Stimulated activated CD4-positive, alpha-beta T cell treated with anti-CD3 and anti-CD28 coated beads, Interleukin-1b, Interleukin-23, amount 100 ng/mL, for 4 hours (primary cell): ENCODE results near the gene AP5M1.
"Not testable (repeated sequence)": the region's sequence is repeated elsewhere in the genome, so short reads cannot be mapped to it uniquely, and the experiment has no call there.

Source experiments
- DNase-seq, 2 donors: peaks; one replicate each; pipeline ENCODE4 v3.0.0-alpha.2; 2020; ENCODE audit warnings: low read depth in 2 of 2

AP5M1 gene

DNA sequence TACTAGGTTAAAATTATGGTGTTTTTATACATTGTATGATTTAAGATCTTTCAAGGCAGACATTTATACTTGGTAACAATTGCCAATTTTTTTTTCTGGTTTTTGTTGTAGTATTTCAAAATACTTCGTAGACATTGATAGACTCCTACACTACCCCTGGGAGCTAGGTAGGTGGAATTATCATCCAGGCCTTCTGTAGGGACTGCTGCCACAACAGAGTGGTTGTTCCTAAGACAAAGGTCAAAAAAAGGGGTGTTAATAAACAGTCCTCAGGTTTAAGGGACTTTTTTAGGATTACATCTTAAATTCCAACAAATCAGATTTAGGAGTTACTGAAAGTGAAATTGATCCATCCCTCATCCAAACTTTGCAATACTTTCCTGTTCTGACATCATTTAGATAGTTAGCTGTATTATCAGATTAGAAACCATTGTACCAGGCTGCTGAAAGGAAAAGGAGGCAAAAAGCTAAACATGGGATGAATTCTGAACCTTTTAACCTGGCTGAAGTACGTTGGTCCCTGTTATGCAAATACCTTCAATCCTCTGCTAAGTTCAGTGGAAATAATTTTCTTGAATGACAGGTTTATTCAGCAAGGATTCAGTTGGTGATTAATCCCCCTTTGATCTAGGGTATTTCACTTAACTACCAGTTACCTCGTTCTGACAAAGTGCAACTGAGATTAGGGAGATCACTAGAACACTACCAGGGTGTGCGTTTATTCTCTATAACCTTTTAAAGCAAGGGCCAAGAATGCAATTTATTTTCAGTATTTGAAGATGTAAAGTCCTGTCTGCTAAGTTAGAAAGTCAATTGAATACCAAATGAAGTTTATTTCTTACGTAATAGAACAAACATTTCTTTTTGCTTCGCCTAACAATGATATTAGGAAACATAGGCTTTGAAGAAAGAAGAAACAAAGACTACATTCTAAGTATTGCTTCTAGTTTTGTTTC, 23.2 kb downstream of the AP5M1 start:
- DNase-seq = no peak

DNA sequence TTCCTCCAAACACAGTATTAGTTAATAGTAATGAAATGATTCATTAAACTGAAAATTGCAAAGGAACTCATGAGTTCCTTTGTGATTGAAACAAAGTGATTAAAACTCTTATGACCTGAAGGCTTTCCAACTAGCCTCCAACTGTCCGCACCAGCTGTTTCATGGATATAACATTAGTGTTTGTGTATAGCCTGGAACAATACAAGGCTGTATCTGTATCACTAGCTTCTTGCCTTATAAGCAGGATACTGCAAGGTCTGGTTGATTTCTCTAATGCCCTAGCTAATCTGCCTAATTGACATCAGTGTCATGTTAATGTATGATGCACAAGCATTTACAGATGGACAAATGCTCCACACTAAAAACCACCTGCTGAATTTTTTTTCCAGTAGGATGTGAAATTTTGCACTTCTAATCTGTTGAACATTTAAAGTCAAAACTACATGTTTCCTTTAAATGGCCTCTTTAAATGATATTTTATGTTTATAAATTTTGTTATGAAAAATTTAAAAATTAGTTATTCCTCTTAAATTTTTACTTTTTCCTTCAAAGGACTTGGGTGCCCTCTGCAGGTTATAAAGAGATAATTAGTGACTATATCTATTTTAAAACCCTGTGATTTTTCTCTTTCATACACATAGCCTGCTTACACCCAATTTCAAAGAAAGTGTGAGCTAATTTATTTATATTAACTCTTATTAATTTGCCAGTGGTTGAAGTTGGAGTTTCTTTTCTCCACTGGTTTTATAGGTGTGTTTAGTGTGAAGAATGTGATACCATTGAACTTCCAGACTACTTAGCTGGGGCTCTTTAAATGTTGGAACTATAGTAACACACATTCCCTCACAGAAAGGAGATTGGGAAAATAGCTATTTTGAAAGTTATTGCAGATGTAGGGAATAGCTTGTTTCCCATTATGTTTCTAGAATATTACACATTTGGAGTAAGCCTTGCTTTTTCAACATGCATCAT, 25.4 kb downstream of the AP5M1 start:
- no peak for DNase-seq

DNA sequence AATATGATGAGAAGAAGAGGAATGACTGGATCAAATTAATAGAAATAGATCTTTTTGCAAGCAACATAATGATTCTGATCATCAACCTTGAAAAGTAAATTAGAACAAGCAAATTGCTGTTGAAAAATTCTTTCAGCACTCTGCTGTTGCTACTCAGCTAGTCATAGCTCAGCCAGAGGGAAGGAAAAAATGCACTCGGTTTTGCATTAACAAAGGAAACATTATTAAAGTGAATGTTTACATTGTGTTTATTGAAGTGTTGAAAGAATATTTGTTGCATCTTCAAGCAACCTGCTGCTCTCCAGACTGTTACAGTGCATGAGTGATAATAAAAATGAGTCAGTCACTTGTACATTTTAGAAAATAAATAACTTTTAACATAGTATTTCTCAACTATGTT, 26.5 kb downstream of the AP5M1 start:
- DNase-seq = no peak

DNA sequence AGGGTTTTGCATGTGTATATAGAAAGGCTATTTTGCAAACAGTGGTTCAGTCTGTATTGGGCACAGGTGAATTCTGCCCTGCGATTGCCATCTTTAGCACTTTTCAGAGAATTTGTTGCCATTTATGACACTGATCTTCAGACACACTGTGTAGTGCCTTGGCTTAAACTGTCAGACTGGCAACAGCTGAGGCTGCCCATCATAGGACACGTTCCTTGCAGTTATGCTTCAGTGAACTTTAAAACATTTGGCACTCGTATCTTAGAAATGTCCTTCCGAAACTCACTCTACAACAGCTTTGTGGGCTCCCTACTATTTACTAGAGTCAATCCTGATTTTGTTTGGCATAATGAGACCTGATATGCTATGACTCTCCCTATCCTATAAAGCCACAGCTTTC, 29.1 kb downstream of the AP5M1 start:
- DNase-seq = no peak

DNA sequence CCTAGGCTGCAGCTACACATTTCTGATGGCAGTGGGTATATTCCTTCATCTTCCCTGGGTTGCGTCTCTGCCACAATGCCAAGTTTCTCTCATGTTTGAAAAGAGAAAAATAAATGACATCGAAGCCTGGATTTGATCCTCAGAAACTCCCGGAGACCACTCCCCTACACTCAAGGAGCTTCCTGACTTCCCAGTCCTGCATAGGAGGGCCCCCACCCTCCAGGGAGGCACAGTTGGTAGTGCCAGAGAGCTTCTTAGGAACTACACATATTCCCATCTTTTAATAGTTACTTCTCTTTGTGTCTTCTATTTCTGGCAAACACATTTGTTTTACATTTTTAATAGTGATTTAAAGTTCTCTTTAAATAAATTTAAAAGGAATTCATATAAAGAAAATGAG, 30.7 kb downstream of the AP5M1 start:
- no peak for DNase-seq

DNA sequence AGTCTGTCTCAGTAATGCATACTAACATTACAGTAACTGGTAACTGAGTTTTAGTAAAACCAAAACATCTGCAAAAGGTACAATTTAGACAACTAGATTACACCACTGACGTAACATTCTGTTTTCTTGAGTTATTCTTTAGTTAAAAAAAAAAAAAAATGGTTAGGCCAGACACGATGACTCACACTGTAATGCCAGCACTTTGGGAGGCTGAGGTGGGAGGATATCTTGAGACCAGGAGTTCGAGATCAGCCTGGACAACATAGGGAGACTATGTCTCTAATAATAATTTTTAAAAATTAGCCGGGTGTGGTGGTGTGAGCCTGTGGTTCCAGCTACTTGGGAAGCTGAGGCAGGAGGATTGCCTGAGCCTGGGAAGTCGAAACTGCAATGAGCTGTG, 34.1 kb downstream of the AP5M1 start:
- DNase-seq = no peak

DNA sequence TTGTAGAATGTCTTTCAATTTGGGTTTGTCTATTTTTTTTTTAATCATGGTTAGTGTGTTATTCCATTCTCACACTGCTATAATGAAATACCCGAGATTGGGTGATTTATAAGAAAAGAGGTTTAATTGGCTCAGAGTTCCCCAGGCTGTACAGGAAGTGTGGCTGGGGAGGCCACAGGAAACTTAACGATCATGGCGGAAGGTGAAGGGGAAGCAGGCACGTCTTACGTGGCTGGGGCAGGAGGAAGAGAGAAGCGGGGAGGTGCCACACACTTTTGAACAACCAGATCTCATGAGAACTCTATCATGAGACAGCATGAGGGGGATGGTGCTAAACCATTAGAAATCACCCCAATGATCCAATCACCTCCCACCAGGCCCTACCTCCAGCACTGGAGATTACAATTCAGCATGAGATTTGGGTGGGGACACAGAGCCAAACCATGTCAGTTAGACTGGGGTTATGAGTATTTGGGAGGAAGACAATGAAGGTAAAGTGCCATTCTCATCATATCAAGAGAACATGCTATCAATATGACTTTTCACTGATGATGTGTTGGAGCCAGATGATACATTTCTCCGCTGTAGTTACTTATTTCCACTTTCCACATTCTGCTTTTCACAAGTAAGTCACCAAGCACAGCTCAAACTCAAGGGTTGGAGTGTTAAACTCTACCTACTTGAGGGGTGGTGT, 45.8 kb downstream of the AP5M1 start:
- DNase-seq = no peak

DNA sequence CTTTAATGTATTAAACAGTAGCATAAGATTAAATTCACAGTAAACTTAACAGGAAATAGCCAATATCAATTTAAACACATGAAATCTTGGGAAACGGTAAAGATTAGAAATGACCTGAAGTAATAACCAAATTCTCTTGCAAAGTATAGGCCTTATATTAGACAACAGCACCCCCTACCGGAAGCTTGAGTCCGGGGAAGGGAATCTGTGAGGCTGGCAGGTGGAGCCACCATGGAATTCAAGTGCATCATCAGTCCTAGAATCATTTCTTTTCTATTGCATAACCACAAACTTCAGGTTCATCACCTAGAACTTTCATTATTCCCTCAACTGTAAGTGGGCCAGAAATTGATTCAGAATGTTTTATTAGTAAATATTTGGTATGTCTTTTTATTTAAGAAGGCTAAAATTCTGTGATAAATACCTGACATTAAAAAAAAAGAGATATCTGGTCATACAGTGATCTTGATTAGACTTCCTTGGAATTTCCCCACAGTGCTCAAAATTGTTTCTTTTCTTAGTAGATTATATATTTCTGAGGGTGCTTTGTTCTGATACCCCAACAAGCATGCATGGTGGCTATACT, 48.6 kb downstream of the AP5M1 start:
- peak; percentile 41 to 73 for DNase-seq

DNA sequence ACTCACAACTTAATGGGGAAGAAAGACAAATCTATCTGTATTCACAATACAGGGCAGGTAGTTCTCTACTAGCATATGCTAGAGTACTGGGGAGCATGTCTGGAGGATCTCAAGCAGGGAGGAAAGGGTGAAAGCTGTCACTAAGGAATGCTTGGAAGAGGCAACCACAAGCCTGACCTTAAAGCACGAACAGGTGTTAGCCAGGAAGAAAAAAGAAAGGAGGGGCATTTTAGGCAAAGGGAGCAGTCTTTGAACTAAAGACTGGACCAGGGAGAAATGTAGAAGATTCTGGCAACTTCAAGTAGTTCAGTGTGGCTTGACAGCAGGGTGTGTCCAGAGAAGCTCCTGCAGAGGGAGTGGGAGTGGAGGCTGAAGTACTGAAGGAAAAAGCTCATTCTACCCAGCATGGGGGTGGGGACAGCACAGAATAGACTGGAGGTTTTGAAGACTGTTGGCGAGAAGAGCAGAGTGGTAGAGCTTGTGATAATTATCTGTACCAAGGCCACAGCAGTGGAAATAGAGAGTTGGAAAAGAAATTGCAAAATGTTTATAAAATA, 50.9 kb downstream of the AP5M1 start:
- no peak for DNase-seq

DNA sequence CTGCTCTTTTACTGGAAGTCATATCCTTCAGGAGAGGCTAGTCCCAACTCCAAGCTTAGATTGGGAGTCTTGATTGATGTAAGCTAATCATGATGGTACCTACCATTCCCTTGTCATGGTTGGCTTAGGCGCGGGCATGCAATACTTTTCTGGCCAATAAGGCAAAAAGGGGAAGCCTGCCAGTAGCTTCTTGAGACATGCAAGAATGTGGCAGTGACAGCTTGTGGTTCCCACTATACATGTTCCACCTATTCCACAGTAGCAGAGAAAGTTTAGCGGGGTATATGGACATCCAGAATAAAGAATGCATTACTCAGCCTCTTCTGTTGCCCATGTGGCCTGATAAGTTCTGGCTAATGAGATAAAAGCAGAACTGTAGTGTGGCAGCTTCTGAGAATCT, 55.0 kb downstream of the AP5M1 start:
- DNase-seq = no peak

DNA sequence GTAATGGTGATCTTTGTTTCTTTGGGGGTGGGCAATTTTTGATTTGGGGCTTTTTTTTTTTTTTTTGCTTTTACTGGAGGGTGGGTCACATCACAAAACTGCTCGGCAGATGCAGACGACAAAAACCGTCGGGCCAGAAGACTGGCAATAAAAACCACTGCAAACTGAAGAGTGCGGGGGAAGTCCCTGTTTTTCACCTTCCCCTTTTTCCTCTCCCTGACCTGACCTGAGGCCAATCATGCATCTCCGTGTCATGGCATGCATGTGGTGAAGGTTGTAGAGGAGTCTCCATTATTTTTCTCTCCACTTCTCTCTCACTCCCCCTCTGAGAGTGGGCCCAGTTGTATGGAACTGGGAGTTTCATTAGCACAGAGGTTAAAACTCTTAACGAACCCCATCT, 57.5 kb downstream of the AP5M1 start:
- no peak for DNase-seq

DNA sequence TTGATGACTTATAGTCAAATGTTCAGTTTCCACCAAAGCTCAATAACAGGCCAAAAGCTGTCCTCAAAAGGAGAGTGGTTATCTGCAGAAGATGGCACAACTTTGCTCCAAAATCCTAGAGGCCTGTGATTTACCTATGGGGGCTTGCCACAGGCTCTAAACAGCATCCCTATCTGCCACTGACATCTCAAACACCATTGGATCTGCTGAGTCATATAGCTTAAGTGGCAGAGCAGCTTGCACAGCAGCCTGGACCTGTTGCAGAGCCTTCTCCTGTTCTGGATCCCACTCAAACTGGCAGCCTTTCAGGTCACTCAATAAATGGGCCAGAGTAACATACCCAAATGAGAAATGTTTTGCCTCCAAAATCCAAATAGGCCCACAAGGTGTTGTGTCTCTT, 61.1 kb downstream of the AP5M1 start:
- DNase-seq = no peak

DNA sequence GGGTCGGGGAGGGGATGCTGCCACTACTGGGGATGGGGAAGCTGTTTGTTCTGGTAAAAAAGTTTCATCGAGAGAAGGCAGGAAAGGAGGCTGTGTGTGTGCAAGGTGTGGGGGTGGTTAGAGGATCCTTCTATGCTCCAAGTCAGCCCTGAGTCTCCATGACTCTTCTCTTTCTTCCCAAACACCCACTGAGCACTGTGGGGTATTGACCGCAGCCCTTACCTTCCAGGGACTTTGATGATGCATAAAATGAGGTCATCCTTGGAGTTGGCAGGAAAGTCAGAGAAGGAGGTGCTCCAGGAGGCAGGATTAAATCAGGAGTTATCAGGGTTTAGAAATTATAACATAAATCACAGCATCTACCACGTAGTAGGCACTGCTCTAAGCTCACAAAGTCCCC, 63.7 kb downstream of the AP5M1 start:
- not testable (repeated sequence) for DNase-seq

DNA sequence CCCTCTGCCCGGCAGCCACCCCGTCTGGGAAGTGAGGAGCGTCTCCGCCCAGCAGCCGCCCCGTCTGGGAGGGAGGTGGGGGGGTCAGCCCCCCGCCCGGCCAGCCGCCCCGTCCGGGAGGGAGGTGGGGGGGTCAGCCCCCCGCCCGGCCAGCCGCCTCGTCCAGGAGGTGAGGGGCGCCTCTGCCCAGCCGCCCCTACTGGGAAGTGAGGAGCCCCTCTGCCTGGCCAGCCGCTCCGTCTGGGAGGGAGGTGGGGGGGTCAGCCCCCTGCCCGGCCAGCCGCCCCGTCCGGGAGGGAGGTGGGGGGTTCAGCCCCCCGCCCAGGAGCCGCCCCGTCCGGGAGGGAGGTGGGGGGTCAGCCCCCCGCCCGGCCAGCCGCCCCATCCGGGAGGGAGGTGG, 65.0 kb downstream of the AP5M1 start:
- DNase-seq = not testable (repeated sequence)

DNA sequence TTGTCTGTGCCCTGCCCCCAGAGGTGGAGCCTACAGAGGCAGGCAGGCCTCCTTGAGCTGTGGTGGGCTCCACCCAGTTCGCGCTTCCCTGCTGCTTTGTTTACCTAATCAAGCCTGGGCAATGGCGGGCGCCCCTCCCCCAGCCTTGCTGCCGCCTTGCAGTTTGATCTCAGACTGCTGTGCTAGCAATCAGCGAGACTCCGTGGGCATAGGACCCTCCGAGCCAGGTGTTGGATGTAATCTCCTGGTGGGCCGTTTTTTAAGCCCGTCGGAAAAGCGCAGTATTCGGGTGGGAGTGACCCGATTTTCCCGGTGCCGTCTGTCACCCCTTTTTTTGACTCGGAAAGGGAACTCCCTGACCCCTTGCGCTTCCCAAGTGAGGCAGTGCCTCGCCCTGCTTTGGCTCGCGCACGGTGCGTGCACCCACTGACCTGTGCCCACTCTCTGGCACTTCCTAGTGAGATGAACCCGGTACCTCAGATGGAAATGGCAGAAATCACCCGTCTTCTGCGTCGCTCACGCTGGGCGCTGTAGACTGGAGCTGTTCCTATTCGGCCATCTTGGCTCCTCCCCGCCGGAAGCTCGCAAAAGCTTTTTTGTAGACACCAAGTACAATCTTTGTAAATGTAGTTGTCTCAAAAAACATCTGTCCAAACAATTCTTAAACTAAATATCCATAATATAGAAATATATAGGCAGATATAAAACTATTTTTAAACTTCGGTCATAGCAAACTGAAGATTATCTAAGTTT, 75.0 kb downstream of the AP5M1 start:
- DNase-seq = not testable (repeated sequence)

DNA sequence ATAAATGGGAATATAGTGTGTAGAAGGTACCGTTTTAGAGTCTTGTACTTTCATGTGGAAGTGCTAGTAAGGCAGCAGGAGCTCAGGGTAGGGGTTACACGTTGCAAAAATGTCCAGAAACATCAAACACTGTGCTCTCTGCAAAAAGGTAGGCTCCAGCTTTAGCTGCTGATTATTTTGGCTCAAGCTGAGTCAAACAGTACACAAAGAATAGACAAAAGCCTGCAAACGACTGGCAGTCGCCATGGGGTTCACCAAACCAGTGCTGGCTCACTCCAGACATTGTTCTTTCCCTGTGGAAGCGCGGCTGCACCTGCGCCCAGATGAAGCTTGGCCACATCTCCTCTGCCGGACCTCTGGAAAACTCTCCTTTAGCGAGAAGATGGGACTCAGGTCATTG, 76.3 kb downstream of the AP5M1 start:
- no peak for DNase-seq

DNA sequence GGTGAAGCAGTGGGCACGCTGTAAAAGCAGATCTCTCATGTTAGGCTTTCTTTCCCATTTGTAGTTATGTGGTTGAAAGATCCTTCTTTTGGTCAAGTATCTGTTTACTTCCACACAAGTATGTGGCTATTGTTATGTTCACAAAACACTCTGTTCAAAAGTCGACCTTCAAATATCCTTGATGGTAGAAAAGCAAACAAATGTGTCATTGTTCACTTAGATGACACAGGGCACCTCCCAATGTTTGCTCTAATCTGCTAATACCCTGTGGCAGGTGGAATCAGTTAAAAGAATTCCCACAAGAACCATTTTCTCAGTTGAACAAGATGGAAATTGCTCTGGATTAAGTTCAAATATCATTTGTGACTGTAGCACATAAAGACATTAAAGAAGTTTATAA, 78.0 kb downstream of the AP5M1 start:
- no peak for DNase-seq
